HEK293T (cell line): Measurements from ENCODE around the gene EGLN3.

Experiments
- CTCF ChIA-PET: fragments of 350-600 bp; formaldehyde crosslinking; extraction: SDS; loops from one replicate; lab custom pipeline; 2021; ENCODE audit warnings: antibody characterized with exemption, inconsistent platforms; lab: Yijun Ruan, JAX
- POLR2A ChIA-PET: fragments of 350-600 bp; formaldehyde crosslinking; extraction: SDS; loops from one replicate; lab custom pipeline; 2020; ENCODE audit warnings: antibody characterized with exemption, inconsistent platforms; lab: Yijun Ruan, JAX
- DNase-seq: peaks from one replicate; pipeline ENCODE4 v3.0.0; 2012; ENCODE audit warnings: mixed read lengths; ENCODE audit errors: extremely low spot score
- ARNT ChIP-seq: fragments of 450-650 bp; IDR thresholded peaks from 2 replicates; pipeline ENCODE4 v1.6.1; 2017; ENCODE audit warnings: mild to moderate bottlenecking
- BHLHE40 ChIP-seq: fragments of 450-650 bp; IDR thresholded peaks from 2 replicates; pipeline ENCODE4 v1.6.1; 2016; ENCODE audit warnings: mild to moderate bottlenecking, moderate library complexity, borderline replicate concordance
- CTBP1 ChIP-seq: fragments of 450-650 bp; IDR thresholded peaks from 2 replicates; pipeline ENCODE4 v1.6.1; 2016; ENCODE audit warnings: borderline replicate concordance
- ELF4 ChIP-seq: fragments of 450-650 bp; IDR thresholded peaks from 2 replicates; pipeline ENCODE4 v1.6.1; 2017; ENCODE audit warnings: antibody characterized with exemption
- FOXA1 ChIP-seq: fragments of 450-650 bp; IDR thresholded peaks from 2 replicates; pipeline ENCODE4 v1.6.1; 2016; ENCODE audit warnings: mild to moderate bottlenecking
- FOXK2 ChIP-seq: fragments of 450-650 bp; IDR thresholded peaks from 2 replicates; pipeline ENCODE4 v1.6.1; 2016; ENCODE audit warnings: mild to moderate bottlenecking
- FOXM1 ChIP-seq: fragments of 450-650 bp; IDR thresholded peaks from 2 replicates; pipeline ENCODE4 v1.6.1; 2017; ENCODE audit warnings: mild to moderate bottlenecking, borderline replicate concordance
- HDGF ChIP-seq: fragments of 450-650 bp; IDR thresholded peaks from 2 replicates; pipeline ENCODE4 v1.6.1; 2017; ENCODE audit warnings: antibody characterized with exemption, borderline replicate concordance
- L3MBTL2 ChIP-seq: fragments of 450-650 bp; conservative IDR thresholded peaks from 2 replicates; pipeline ENCODE4 v1.6.1; 2016; ENCODE audit warnings: mild to moderate bottlenecking
- LEF1 ChIP-seq: fragments of 450-650 bp; IDR thresholded peaks from 2 replicates; pipeline ENCODE4 v1.6.1; 2017; ENCODE audit warnings: mild to moderate bottlenecking, borderline replicate concordance
- NFRKB ChIP-seq: fragments of 450-650 bp; IDR thresholded peaks from 2 replicates; pipeline ENCODE4 v1.6.1; 2016; ENCODE audit warnings: mild to moderate bottlenecking, moderate library complexity
- SP1 ChIP-seq: fragments of 450-650 bp; IDR thresholded peaks from 2 replicates; pipeline ENCODE4 v1.6.1; 2017
- SUZ12 ChIP-seq: fragments of 450-650 bp; IDR thresholded peaks from 2 replicates; pipeline ENCODE4 v1.6.1; 2016; ENCODE audit warnings: mild to moderate bottlenecking
- TARDBP ChIP-seq: fragments of 450-650 bp; IDR thresholded peaks from 2 replicates; pipeline ENCODE4 v1.6.1; 2016
- ZNF384 ChIP-seq: fragments of 450-650 bp; IDR thresholded peaks from 2 replicates; pipeline ENCODE4 v1.6.1; 2016
- TF ChIP-seq, protein P1 (sequence below): fragments of 450-650 bp; IDR thresholded peaks from 2 replicates; pipeline ENCODE4 v1.6.1; 2016

EGLN3 gene

GRCh38 chr14:33909380-33910084 lies 41.3 kb downstream of the EGLN3 start:
- TF ChIP-seq SP1 (no peak), FOXA1 (no peak)
- CTCF ChIA-PET: interaction anchor here (1.2 kb wide), 1 partner anchor 60 kb away, joined by 5 read pairs; no protein-coding TSS in a partner anchor
- POLR2A ChIA-PET: no interaction called here
- no peak for DNase-seq

GRCh38 chr14:33908540-33909223 lies 42.2 kb downstream of the EGLN3 start:
- POLR2A ChIA-PET: no interaction called here
- CTCF ChIA-PET: interaction anchor here (1.2 kb wide), 1 partner anchor 60 kb away, joined by 5 read pairs; no protein-coding TSS in a partner anchor
- TF ChIP-seq TARDBP (no peak), LEF1 (no peak)
- TF ChIP-seq, protein P1, sequence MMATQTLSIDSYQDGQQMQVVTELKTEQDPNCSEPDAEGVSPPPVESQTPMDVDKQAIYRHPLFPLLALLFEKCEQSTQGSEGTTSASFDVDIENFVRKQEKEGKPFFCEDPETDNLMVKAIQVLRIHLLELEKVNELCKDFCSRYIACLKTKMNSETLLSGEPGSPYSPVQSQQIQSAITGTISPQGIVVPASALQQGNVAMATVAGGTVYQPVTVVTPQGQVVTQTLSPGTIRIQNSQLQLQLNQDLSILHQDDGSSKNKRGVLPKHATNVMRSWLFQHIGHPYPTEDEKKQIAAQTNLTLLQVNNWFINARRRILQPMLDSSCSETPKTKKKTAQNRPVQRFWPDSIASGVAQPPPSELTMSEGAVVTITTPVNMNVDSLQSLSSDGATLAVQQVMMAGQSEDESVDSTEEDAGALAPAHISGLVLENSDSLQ: no peak
- no peak for DNase-seq

DNA sequence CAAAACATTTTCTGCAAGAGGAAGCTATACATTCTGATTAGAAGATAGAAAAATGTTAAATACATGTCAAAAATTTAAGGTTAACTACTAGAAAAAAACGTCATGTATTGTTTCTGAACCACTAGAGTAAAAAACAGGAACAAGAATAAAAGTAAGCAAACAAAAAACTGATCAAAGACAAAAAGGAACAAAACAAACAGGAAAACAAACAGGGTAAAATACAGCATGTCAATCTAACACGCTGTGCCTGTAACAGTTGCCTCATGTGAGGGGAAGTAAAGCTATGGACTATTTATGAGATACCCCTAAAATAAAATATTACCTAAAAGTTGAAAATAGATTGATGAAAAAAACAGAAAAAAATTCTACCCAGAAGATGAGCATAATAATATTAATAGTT lies 43.9 kb downstream of the EGLN3 start:
- DNase-seq: no peak
- ChIA-PET POLR2A (no interaction called here), CTCF (no interaction called here)
- TF ChIP-seq SP1: no peak
- TF ChIP-seq SUZ12: no peak
- TF ChIP-seq TARDBP: no peak
- TF ChIP-seq ZNF384: no peak
- no peak for TF ChIP-seq BHLHE40
- TF ChIP-seq L3MBTL2: no peak
- no peak for TF ChIP-seq FOXK2
- TF ChIP-seq NFRKB: no peak
- TF ChIP-seq ARNT: no peak
- TF ChIP-seq, protein P1: no peak
- TF ChIP-seq FOXM1: no peak

- POLR2A ChIA-PET: no interaction called here
- no peak for DNase-seq
- TF ChIP-seq FOXK2 (no peak), BHLHE40 (no peak), CTBP1 (no peak), NFRKB (no peak), SP1 (no peak), TARDBP (no peak), ARNT (no peak), HDGF (no peak), FOXA1 (no peak), ZNF384 (no peak), SUZ12 (no peak), ELF4 (no peak), FOXM1 (no peak), L3MBTL2 (no peak), LEF1 (no peak)
- TF ChIP-seq, protein P1: no peak
- CTCF ChIA-PET: no interaction called here
Measured at GRCh38 chr14:33904609-33905008, 46.3 kb downstream of the EGLN3 start.

- CTCF ChIA-PET: no interaction called here
- POLR2A ChIA-PET: no interaction called here
- no peak for TF ChIP-seq BHLHE40
- TF ChIP-seq NFRKB: no peak
- TF ChIP-seq HDGF: no peak
- TF ChIP-seq LEF1: no peak
- TF ChIP-seq FOXK2: no peak
- TF ChIP-seq SUZ12: no peak
- TF ChIP-seq L3MBTL2: no peak
- no peak for TF ChIP-seq FOXM1
- no peak for TF ChIP-seq ARNT
- TF ChIP-seq, protein P1: no peak
- TF ChIP-seq CTBP1: no peak
- no peak for TF ChIP-seq ELF4
- no peak for TF ChIP-seq SP1
- no peak for TF ChIP-seq ZNF384
- no peak for TF ChIP-seq FOXA1
- no peak for TF ChIP-seq TARDBP
- no peak for DNase-seq
Measured at GRCh38 chr14:33903369-33903768, 47.5 kb downstream of the EGLN3 start.
